HEK293 (cell line): Measurements from ENCODE around the gene PPARD.

ENCODE experiments used
- CTCF ChIP-seq: fragments of 450-650 bp; formaldehyde crosslinking; IDR thresholded peaks from 2 replicates; pipeline ENCODE4 v1.5.1; 2016; ENCODE audit warnings: missing biosample characterization, missing genetic modification characterization
- ZBTB49 ChIP-seq: fragments of 450-650 bp; formaldehyde crosslinking; IDR thresholded peaks from 2 replicates; pipeline ENCODE4 v1.5.1; 2016; ENCODE audit warnings: missing biosample characterization, missing genetic modification characterization, low read depth
- ZEB2 ChIP-seq: fragments of 450-650 bp; formaldehyde crosslinking; IDR thresholded peaks from 2 replicates; pipeline ENCODE4 v1.5.1; 2016; ENCODE audit warnings: missing biosample characterization, missing genetic modification characterization
- ZNF449 ChIP-seq: fragments of 450-650 bp; formaldehyde crosslinking; IDR thresholded peaks from 2 replicates; pipeline ENCODE4 v1.5.1; 2017; ENCODE audit warnings: missing biosample characterization, mild to moderate bottlenecking, missing genetic modification characterization, moderate library complexity
- ZNF654 ChIP-seq: fragments of 450-650 bp; formaldehyde crosslinking; IDR thresholded peaks from 2 replicates; pipeline ENCODE4 v1.5.1; 2016; ENCODE audit warnings: low read depth, missing biosample characterization, missing genetic modification characterization

GRCh38 chr6:35360349-35361138, 18.2 kb downstream of the PPARD start:
- TF ChIP-seq ZNF449 (tag by site-specific recombination) = no peak
- TF ChIP-seq ZBTB49 (tag by site-specific recombination) = no peak
- TF ChIP-seq CTCF (tag by site-specific recombination) = no peak
- no peak; the same call in 1 of the 2 replicates for TF ChIP-seq ZEB2 (tag by site-specific recombination)
- TF ChIP-seq ZNF654 = no peak
